ENCODE data around the gene SPHK1. TPM values are rescaled to one million over a fixed set of nuclear protein-coding genes. Genes with fewer than 3 reads are reported as not detected.

Gene SPHK1
- total RNA-seq, 1 donor from 2014 or later = 16.0 TPM

- Mint-ChIP-seq H3K4me3 (ENCODE audit: low read depth) (no peak overlapping the region), H3K27ac (no peak overlapping the region), H3K36me3 (ENCODE audit: low read depth) (no peaks in the 10 kb centered on the region), H3K4me1 (ENCODE audit: low read depth) (peaks cover 4% of the 10 kb centered on the region), H3K9me3 (no peaks in the 10 kb centered on the region), H3K27me3 (ENCODE audit: low read depth) (no peaks in the 10 kb centered on the region)
- intact Hi-C loops (cut with micrococcal nuclease) = no loop called here
- no peak for DNase-seq (ENCODE audit: low spot score)
These were observed 15.0 kb upstream of the SPHK1 start for GRCh38 chr17:76369379-76369778.

DNA sequence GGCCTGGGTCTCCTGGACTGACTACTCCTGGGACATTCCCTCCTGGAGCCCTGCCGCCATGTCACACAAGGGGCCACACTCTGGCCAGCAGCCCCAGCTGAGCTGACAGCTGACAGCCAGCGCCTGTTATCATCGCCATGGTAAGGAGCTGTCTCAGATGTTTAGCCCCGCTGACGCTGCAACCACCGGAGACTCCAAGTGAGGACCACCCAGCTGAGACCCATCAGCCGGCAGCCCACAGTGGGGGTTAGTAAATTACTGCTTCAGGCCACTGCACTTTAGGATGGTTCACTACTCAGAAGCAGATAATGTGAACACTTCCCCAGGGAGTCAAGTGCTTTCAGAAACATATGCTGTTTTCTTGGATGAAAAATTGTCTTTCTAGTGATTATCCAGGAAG lies 14.6 kb upstream of the SPHK1 start:
- H3K4me3 Mint-ChIP-seq (ENCODE audit: low read depth) = no peak overlapping the region

GRCh38 chr17:76370261-76370993 lies 14.0 kb upstream of the SPHK1 start:
- Mint-ChIP-seq H3K4me3 (ENCODE audit: low read depth) (no peak overlapping the region), H3K9me3 (no peaks in the 10 kb centered on the region), H3K27me3 (ENCODE audit: low read depth) (no peaks in the 10 kb centered on the region), H3K36me3 (ENCODE audit: low read depth) (no peaks in the 10 kb centered on the region), H3K4me1 (ENCODE audit: low read depth) (peaks cover 4% of the 10 kb centered on the region), H3K27ac (no peak overlapping the region)
- intact Hi-C loops (cut with micrococcal nuclease) = no loop called here
- DNase-seq (ENCODE audit: low spot score) = no peak

More for the DNA sequence above, 14.6 kb upstream of the SPHK1 start:
- Mint-ChIP-seq H3K9me3 (no peaks in the 10 kb centered on the region), H3K4me1 (ENCODE audit: low read depth) (peaks cover 4% of the 10 kb centered on the region), H3K27ac (no peak overlapping the region), H3K27me3 (ENCODE audit: low read depth) (no peaks in the 10 kb centered on the region), H3K36me3 (ENCODE audit: low read depth) (no peaks in the 10 kb centered on the region)
- no peak for DNase-seq (ENCODE audit: low spot score)
- intact Hi-C loops (cut with micrococcal nuclease) = no loop called here

DNA sequence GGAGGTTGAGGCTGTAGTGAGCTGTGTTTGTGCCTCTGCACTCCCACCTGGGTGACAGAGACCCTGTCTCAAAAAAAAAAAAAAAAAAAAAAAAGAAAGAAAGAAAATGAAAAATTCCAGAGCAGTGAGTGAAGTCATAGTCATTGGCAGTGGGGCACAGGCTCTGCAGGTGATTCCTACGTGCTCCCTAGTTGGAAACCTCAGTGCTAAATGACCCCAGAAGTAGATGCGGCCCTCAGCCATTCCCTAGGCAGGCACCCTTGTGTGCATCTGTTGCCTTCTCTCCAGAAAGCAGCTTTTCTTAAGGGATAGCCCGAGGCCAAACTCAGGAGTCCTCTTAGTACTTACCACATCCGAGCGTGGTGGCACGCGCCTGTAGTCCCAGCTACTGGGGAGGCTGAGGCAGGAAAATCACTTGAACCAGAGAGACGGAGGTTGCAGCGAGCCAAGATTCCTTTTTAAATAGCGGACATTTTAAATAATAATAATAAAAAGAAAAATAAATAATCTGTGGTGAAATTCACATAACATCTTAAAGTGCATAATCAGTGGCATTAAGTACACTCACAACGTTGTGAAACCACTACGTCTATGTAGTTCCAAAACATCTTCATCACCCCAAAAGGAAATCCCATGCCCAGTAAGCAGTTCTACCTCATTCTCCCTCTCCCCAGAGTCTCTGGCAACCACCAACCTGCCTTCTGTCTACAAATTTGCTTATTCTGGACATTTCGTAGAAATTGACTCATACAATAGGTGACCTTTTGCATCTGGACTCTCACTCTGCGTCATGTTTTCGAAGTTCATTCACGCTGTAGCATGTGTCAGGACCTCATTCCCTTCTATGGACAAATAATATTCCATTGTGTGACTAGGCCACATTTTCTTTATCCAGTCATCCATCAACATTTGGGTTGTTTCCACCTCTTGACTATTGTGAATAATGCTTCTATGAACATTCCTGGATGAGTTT lies 12.5 kb upstream of the SPHK1 start:
- peaks cover 4% of the 10 kb centered on the region for H3K4me1 Mint-ChIP-seq (ENCODE audit: low read depth)
- no peak overlapping the region for H3K27ac Mint-ChIP-seq
- H3K27me3 Mint-ChIP-seq (ENCODE audit: low read depth) = no peaks in the 10 kb centered on the region
- no peaks in the 10 kb centered on the region for H3K9me3 Mint-ChIP-seq
- H3K4me3 Mint-ChIP-seq (ENCODE audit: low read depth) = no peak overlapping the region
- no peaks in the 10 kb centered on the region for H3K36me3 Mint-ChIP-seq (ENCODE audit: low read depth)
- no peak for DNase-seq (ENCODE audit: low spot score)
- intact Hi-C loops (cut with micrococcal nuclease) = no loop called here

DNA sequence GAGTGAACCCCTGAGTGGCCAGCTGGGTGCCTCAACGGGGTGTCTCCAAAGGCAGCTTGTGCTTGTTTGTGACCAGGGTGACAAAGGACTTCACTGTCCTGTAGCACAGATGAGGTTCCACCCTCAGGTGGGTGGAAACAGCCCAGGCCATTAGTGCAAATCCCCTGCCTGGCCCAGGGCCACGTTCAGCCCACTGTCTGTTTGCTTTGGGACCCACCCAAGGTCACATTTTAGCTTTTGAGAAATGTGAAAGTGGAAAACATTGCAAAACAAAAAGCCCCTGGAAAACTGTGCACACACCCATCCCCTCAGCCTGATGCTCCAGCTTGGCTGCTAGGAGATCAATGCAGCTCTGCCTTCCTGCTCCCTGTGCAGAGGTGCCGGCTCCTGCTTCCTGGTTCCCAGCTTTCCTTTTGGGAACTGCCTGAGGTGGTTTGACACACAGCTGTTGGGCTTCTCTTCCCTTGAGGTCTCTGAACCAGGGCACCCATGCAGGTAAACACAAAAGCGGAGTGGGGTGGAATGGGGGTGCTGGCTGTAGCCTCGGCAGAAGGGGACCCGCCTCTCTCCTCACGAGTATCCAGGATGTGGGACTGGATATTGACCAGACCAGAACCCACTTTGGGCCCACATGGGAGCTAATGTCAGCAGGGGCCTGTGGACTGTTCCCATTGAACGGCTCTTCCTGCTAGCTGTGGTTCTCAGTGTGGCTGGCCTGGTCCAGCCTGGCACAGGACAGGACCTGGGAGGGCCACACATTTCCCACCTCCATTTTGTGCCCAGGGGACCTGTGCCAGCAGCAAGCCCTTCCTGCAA lies 7.9 kb upstream of the SPHK1 start:
- no peak overlapping the region for H3K27ac Mint-ChIP-seq
- H3K36me3 Mint-ChIP-seq (ENCODE audit: low read depth) = no peaks in the 10 kb centered on the region
- intact Hi-C loops (cut with micrococcal nuclease) = no loop called here
- no peak overlapping the region for H3K4me3 Mint-ChIP-seq (ENCODE audit: low read depth)
- DNase-seq (ENCODE audit: low spot score) = no peak
- H3K9me3 Mint-ChIP-seq = no peaks in the 10 kb centered on the region
- H3K27me3 Mint-ChIP-seq (ENCODE audit: low read depth) = no peaks in the 10 kb centered on the region
- peaks cover 6% of the 10 kb centered on the region for H3K4me1 Mint-ChIP-seq (ENCODE audit: low read depth)

DNA sequence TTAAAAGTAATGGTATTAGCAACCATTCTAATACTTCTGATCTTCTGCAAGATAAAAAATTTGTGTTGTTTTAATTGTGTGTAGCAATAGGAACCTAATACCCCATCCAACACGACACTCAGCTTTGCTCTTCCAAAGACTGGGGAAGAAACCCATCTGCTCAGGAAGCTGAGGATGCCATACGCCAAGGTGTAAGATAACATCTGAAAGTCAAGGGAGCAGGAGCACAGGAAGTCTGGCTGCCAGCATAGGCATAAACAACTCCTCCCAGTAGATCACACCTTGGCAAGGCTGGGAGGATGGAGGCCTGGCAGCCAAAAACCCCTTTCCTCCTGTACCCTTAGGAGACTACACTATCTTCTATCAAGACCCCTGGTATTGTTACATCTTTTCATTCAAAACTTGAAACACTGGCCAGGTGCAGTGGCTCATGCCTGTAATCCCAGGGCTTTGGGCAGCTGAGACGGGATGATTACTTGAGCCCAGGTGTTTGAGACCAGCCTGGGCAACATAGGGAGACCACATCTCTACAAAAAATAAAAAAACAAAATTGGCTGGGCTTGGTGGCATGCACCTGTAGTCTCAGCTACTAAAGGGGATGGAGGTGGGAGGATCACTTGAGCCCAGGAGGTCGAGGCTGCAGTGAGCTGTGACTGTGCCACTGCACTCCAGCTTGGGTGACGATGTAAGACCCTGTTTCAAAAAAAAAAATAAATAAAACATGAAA lies 5.7 kb upstream of the SPHK1 start:
- Mint-ChIP-seq H3K36me3 (ENCODE audit: low read depth) (no peaks in the 10 kb centered on the region), H3K4me1 (ENCODE audit: low read depth) (peaks cover 4% of the 10 kb centered on the region), H3K27me3 (ENCODE audit: low read depth) (no peaks in the 10 kb centered on the region), H3K9me3 (no peaks in the 10 kb centered on the region), H3K4me3 (ENCODE audit: low read depth) (no peak overlapping the region), H3K27ac (no peak overlapping the region)
- intact Hi-C loops (cut with micrococcal nuclease) = no loop called here
- DNase-seq (ENCODE audit: low spot score) = no peak

DNA sequence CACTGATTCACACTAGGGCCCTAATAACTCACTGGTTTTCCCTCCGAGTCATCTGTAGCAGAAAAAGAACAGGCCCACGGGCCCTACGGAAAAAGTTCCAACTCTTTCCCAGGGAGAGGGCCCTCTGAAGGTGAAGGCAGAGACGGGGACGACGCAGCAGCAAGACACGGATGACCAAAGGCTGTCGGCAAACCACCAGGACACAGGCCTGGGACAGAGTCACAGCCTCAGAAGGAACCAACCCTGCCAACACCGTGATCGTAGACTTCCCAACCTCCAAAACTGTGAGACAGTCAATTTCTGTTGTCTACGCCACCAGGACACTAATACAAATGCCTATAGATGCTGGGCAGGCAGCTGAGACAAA lies 5.2 kb upstream of the SPHK1 start:
- Mint-ChIP-seq H3K27me3 (ENCODE audit: low read depth) (no peaks in the 10 kb centered on the region), H3K27ac (no peak overlapping the region), H3K4me1 (ENCODE audit: low read depth) (peaks cover 4% of the 10 kb centered on the region), H3K4me3 (ENCODE audit: low read depth) (no peak overlapping the region), H3K9me3 (no peaks in the 10 kb centered on the region), H3K36me3 (ENCODE audit: low read depth) (no peaks in the 10 kb centered on the region)
- no peak for DNase-seq (ENCODE audit: low spot score)
- intact Hi-C loops (cut with micrococcal nuclease) = no loop called here

- no peaks in the 10 kb centered on the region for H3K36me3 Mint-ChIP-seq (ENCODE audit: low read depth)
These were observed 4.6 kb upstream of the SPHK1 start for GRCh38 chr17:76379646-76380376.

DNA sequence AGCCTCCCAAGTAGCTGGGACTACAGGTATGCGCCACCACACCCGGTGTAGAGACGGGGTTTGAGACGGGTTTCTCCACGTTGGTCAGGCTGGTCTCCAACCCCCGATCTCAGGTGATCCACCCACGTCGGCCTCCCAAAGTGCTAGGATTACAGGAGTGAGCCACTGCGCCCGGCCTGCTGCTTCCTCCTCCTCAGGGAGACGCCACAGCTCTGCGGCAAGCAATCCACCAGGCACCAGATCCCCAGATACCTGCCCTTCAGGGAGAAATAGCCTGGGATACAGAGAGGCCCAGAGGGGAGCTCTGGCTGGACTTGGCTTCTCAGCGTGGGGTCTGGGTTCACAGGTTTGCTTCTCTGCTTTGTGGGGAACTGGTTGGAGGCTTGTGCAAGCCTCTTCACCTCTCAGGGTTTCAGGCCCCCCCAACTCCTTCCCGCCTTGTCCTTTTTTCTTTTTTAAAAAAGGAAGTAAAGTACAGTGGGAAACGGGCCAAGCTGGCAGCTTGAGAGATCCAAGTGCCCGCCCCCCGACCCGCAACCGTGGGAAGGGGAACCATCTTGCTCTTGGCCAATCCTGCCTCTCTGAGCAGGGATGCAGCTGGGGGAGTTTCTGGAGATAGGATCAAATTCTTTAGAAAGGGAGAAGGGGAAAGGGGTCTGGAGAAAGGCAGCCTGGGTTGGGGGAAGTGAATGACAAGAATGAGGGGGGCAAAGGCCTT lies 2.6 kb upstream of the SPHK1 start:
- no peaks in the 10 kb centered on the region for H3K36me3 Mint-ChIP-seq (ENCODE audit: low read depth)
- no peak for DNase-seq (ENCODE audit: low spot score)
- H3K27ac Mint-ChIP-seq = no peak overlapping the region
- no peak overlapping the region for H3K4me3 Mint-ChIP-seq (ENCODE audit: low read depth)
- no peaks in the 10 kb centered on the region for H3K9me3 Mint-ChIP-seq
- intact Hi-C loops (cut with micrococcal nuclease) = no loop called here
- H3K27me3 Mint-ChIP-seq (ENCODE audit: low read depth) = no peaks in the 10 kb centered on the region
- H3K4me1 Mint-ChIP-seq (ENCODE audit: low read depth) = peaks cover 4% of the 10 kb centered on the region

More at GRCh38 chr17:76379646-76380376, 4.6 kb upstream of the SPHK1 start:
- no peaks in the 10 kb centered on the region for H3K27me3 Mint-ChIP-seq (ENCODE audit: low read depth)
- no peaks in the 10 kb centered on the region for H3K9me3 Mint-ChIP-seq
- DNase-seq (ENCODE audit: low spot score) = no peak
- no peak overlapping the region for H3K27ac Mint-ChIP-seq
- intact Hi-C loops (cut with micrococcal nuclease) = no loop called here
- no peak overlapping the region for H3K4me3 Mint-ChIP-seq (ENCODE audit: low read depth)
- peaks cover 4% of the 10 kb centered on the region for H3K4me1 Mint-ChIP-seq (ENCODE audit: low read depth)

DNA sequence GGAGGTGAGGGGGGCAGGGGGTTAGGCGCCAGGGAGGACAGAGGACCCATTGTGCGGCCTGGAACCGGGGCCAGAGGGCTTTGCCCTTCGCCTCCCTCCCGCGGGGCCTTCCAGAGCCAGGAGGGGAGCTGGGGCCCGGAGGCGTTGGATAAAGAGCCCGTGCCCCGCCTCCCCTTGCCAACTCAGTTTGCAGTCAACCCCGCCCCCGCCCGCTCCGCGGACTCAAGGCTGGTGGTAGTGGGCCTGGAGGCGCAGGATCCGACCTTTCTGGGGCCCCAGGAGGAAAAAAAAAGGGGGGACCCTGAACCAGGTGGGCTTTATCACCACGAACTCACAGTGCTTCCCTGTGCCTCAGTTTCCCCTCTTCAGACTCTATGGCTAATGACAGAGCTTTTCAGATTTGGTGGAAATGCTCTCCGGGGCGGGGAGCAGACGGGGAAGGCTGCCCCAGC lies 2.0 kb upstream of the SPHK1 start:
- intact Hi-C loops (cut with micrococcal nuclease) = no loop called here
- Mint-ChIP-seq H3K27me3 (ENCODE audit: low read depth) (no peaks in the 10 kb centered on the region), H3K36me3 (ENCODE audit: low read depth) (no peaks in the 10 kb centered on the region), H3K9me3 (no peaks in the 10 kb centered on the region), H3K27ac (peak overlapping the region; percentile 67), H3K4me3 (ENCODE audit: low read depth) (peak overlapping the region; percentile 85), H3K4me1 (ENCODE audit: low read depth) (peaks cover 4% of the 10 kb centered on the region)
- DNase-seq (ENCODE audit: low spot score) = no peak

GRCh38 chr17:76382803-76383545 lies 1.4 kb upstream of the SPHK1 start:
- no peaks in the 10 kb centered on the region for H3K9me3 Mint-ChIP-seq
- H3K36me3 Mint-ChIP-seq (ENCODE audit: low read depth) = no peaks in the 10 kb centered on the region
- intact Hi-C loops (cut with micrococcal nuclease) = no loop called here
- no peaks in the 10 kb centered on the region for H3K27me3 Mint-ChIP-seq (ENCODE audit: low read depth)
- peak overlapping the region; percentile 89 for H3K4me3 Mint-ChIP-seq (ENCODE audit: low read depth)
- H3K4me1 Mint-ChIP-seq (ENCODE audit: low read depth) = peaks cover 4% of the 10 kb centered on the region
- peak overlapping the region; percentile 67 for H3K27ac Mint-ChIP-seq
- peak; percentile 71 for DNase-seq (ENCODE audit: low spot score)
